BJ (cell line): Measurements from ENCODE around the gene ATP5F1D. TPM values are rescaled to one million over a fixed set of nuclear protein-coding genes. Genes with fewer than 3 reads are reported as not detected.

Experiments used
- CTCF ChIA-PET: fragments of 350-600 bp; formaldehyde crosslinking; extraction: SDS; loops from one replicate; lab custom pipeline; 2021; ENCODE audit warnings: antibody characterized with exemption, inconsistent platforms; lab: Yijun Ruan, JAX
- POLR2A ChIA-PET: fragments of 300-600 bp; sonication (Branson Sonifier 250); formaldehyde crosslinking; extraction: SDS; loops from one replicate; lab custom pipeline; 2021; ENCODE audit warnings: antibody characterized with exemption; lab: Charles Lee
- DNase-seq: peaks from one replicate; pipeline ENCODE4 v3.0.0-alpha.2; 2011; ENCODE audit warnings: low read depth
- H3K27me3 ChIP-seq: 2 replicates; pipeline ENCODE4 v1.6.0; 2011; ENCODE audit warnings: low read length; ENCODE audit not compliant: control insufficient read depth, insufficient read depth
- H3K36me3 ChIP-seq: 2 replicates; pipeline ENCODE4 v1.5.1; 2011; ENCODE audit warnings: low read length; ENCODE audit not compliant: control insufficient read depth, insufficient read depth
- H3K4me3 ChIP-seq: 2 replicates; pipeline ENCODE4 v1.5.1; 2011; ENCODE audit warnings: low read depth, mild to moderate bottlenecking, control low read depth, low read length
- polyA plus RNA-seq: library from polyadenylated mRNA; depleted of rRNA; stranded (reverse); fragments of >200 nt; gene quantifications from 2 replicates; pipeline ENCODE4 v1.2.3, GENCODE V29; 2011
- TF ChIP-seq, protein P1 (sequence below): IDR thresholded peaks from 2 replicates; pipeline ENCODE4 v1.5.1; 2011; ENCODE audit warnings: low read depth, mild to moderate bottlenecking, control low read depth, inconsistent platforms, low read length, moderate library complexity; ENCODE audit not compliant: insufficient read depth

ATP5F1D gene
- polyA plus RNA-seq, 1 experiment = 65.1 TPM

DNA sequence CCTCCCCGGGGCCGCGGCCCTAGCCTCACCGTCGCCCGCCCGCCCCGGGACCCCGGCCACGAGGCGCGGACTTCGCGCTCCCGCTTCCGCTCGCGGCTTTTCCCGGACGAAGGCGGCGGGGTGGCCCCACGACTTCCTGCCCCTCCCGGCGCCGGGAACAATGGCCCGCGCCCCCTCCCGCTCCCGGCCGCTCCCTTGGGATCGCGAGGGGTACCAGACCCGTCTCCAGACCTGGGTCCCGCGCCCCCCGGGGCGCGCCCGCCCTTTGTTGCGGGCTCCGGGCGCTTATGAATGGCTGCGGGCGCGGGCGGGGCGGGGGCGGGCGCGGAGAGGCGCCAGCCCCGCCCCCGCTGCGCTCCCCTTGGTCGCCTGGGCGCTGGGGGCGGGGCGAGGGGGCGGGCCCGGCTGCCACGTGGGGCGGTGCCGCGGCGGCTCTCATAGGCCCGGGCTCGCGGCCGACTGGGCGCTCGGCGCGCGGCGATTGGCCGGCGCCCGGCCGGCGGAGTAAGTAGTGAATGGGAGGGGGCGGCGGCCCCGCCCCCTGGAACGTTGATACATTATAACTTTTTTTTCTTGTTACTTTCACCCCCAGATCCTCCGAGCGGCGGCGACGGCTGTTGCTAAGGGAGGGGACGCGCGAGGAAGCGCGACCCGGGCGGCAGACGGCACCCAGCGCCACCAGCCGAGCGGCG is 7.9 kb downstream of the ATP5F1D start:
- TF ChIP-seq, protein P1, sequence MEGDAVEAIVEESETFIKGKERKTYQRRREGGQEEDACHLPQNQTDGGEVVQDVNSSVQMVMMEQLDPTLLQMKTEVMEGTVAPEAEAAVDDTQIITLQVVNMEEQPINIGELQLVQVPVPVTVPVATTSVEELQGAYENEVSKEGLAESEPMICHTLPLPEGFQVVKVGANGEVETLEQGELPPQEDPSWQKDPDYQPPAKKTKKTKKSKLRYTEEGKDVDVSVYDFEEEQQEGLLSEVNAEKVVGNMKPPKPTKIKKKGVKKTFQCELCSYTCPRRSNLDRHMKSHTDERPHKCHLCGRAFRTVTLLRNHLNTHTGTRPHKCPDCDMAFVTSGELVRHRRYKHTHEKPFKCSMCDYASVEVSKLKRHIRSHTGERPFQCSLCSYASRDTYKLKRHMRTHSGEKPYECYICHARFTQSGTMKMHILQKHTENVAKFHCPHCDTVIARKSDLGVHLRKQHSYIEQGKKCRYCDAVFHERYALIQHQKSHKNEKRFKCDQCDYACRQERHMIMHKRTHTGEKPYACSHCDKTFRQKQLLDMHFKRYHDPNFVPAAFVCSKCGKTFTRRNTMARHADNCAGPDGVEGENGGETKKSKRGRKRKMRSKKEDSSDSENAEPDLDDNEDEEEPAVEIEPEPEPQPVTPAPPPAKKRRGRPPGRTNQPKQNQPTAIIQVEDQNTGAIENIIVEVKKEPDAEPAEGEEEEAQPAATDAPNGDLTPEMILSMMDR = no peak
- H3K4me3 ChIP-seq = peak overlapping the region; percentile 81
- H3K27me3 ChIP-seq = no peaks in the 10 kb centered on the region
- H3K36me3 ChIP-seq = peaks cover 20% of the 10 kb centered on the region
- ChIA-PET POLR2A (interaction anchor here (1.0 kb wide), 1 partner anchor 20 kb away, joined by 8 read pairs; the partner anchor contains the start of gene CIRBP), CTCF (interaction anchor here (0.6 to 1.0 kb wide), 7 partner anchors 10 to 23 kb away, joined by 3 to 12 read pairs (median 3); no protein-coding TSS in a partner anchor)
- no peak for DNase-seq

DNA sequence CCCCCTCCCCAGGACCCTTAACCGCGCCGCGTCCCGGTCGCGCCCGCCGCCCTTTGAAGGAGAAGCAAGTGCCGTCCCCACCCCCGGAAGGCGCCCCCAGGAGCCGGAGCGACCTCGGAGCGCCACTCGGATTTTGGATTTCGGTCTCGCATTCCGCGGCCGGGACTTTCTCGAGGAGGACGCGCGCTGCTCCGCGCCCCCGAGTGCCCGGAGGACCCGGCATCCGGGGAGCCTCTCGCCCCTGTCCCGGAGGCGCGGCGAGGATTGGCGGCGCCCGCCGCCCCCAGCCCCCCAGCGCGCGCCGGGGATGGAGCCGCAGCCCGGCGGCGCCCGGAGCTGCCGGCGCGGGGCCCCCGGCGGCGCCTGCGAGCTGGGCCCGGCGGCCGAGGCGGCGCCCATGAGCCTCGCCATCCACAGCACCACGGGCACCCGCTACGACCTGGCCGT is 8.5 kb downstream of the ATP5F1D start:
- peaks cover 26% of the 10 kb centered on the region for H3K36me3 ChIP-seq
- H3K4me3 ChIP-seq = peak overlapping the region; percentile 73
- TF ChIP-seq, protein P1 = no peak
- ChIA-PET POLR2A (no interaction called here), CTCF (interaction anchor here (1.0 kb wide), 1 partner anchor 16 kb away, joined by 5 read pairs; no protein-coding TSS in a partner anchor)
- no peak for DNase-seq
- no peaks in the 10 kb centered on the region for H3K27me3 ChIP-seq

DNA sequence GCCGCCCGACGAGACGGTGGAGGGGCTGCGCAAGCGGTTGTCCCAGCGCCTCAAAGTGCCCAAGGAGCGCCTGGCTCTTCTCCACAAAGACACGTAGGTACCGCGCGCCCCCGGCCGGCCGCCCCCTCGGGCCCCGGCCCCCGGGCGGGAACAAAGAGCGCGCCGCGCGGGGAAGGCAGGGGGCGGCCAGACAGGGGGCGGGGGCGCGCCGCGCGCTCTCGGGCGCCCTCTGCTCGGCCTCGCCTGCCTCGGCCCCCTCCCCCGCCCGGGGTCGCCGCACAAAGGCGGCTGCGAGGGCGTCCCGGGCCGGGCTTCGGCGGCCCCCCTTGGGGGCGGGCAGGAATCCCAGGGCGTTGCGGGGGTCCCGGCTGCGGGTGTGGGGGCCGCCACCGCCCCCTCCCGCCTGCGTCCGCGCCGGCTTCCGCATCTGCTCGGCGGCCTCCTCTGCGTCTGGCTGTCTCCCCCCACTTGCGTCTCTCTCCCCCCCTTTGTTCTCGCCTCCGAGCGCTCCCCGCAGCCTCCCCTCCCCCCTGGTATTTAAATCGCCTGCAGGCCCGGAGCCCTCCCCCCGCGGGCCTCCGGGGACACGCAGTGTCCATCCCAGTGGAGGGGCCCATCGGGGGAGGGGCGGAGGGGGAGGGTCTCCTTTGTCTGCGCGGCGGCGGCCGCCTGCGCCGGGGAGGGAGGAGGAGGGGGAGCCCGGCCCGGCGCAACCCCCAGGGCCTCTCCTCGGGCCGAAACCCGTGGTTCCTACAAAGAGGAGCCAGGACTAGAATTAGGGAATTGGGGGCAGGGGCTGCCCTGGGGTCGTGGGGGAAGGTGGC is 9.1 kb downstream of the ATP5F1D start:
- POLR2A ChIA-PET = no interaction called here
- H3K27me3 ChIP-seq = no peaks in the 10 kb centered on the region
- peaks cover 32% of the 10 kb centered on the region for H3K36me3 ChIP-seq
- DNase-seq = no peak
- TF ChIP-seq, protein P1 = no peak
- peak overlapping the region; percentile 73 for H3K4me3 ChIP-seq
- CTCF ChIA-PET = interaction anchor here (1.0 to 6.2 kb wide), 2 partner anchors 15 to 16 kb away, joined by 5 to 104 read pairs; partner anchors contain the start of gene CIRBP

DNA sequence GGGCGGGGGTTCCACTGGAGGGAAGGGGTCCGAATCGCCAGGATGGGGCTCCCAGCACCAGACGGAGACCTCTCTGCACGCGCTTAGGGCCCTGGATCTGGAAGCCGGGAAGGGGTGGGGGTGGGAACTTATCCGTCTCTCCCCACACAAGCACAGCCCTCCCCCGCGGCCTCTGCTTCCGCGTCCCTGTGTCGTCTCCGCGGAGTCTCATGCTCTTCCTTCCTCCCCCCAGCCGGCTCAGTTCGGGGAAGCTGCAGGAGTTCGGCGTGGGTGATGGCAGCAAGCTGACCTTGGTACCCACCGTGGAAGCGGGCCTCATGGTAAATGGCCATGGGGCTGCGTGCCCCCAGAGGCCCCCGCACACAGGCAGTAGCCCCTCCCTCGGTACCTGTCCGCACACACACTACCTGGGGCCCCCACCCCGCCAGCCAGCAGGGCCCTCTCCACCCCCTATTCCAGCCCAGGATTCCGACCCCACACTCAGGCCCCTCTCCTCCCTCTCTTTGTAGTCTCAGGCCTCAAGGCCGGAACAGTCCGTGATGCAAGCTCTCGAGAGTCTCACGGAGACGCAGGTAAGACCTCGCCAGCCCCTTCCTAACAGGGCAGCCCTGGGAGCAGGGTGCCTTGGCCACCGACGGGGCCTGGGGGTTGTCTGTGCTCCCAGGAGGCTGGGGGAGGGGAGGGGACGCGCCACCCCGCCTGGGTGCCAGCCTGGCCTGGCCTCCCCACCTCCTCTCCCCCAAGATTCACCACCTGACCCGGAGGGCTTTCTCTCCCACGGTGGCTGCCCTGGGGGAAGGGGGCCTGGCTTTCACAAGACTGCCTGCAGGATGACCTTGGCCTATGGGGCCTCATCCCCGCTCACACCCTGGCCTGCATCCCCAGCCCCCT is 10.0 kb downstream of the ATP5F1D start:
- H3K36me3 ChIP-seq = peaks cover 39% of the 10 kb centered on the region
- TF ChIP-seq, protein P1 = no peak
- no peaks in the 10 kb centered on the region for H3K27me3 ChIP-seq
- CTCF ChIA-PET = interaction anchor here (1.5 to 6.2 kb wide), 2 partner anchors 15 to 21 kb away, joined by 3 to 104 read pairs; partner anchors contain the start of gene CIRBP
- POLR2A ChIA-PET = interaction anchor here (0.7 kb wide), 1 partner anchor 18 kb away, joined by 16 read pairs; the partner anchor contains the start of gene CIRBP
- peak overlapping the region; percentile 73 for H3K4me3 ChIP-seq
- no peak for DNase-seq
